Fibroblast of pulmonary artery (primary cell): ENCODE data around the gene PTPRM.

Experiments used
- DNase-seq: peaks from one replicate; pipeline ENCODE4 v3.0.0-alpha.2; 2010; ENCODE audit warnings: low read depth
- H3K4me3 ChIP-seq: replicated peaks from 2 replicates; pipeline ENCODE4 v1.5.1; 2011; ENCODE audit warnings: low read depth, mild to moderate bottlenecking, control low read depth, low read length, moderate library complexity
- TF ChIP-seq, protein P1 (sequence below): IDR thresholded peaks from 2 replicates; pipeline ENCODE4 v1.5.1; 2011; ENCODE audit warnings: mild to moderate bottlenecking, control low read depth, low read length, inconsistent platforms; ENCODE audit errors: missing control alignments

The PTPRM gene

DNA sequence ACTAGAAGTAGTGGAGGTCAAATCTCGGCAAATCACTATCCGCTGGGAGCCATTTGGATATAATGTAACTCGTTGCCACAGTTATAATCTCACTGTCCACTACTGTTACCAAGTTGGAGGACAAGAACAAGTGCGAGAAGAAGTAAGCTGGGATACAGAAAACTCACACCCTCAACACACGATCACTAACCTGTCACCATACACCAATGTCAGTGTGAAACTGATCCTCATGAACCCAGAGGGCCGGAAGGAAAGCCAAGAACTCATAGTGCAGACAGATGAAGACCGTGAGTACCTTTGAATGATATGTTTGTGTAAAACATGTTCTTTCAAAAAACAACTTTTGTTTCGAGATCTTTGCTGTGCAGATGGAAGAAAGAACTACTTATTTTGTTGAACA, 502.6 kb downstream of the PTPRM start:
- no peak overlapping the region for H3K4me3 ChIP-seq
- no peak for DNase-seq
- TF ChIP-seq, protein P1, sequence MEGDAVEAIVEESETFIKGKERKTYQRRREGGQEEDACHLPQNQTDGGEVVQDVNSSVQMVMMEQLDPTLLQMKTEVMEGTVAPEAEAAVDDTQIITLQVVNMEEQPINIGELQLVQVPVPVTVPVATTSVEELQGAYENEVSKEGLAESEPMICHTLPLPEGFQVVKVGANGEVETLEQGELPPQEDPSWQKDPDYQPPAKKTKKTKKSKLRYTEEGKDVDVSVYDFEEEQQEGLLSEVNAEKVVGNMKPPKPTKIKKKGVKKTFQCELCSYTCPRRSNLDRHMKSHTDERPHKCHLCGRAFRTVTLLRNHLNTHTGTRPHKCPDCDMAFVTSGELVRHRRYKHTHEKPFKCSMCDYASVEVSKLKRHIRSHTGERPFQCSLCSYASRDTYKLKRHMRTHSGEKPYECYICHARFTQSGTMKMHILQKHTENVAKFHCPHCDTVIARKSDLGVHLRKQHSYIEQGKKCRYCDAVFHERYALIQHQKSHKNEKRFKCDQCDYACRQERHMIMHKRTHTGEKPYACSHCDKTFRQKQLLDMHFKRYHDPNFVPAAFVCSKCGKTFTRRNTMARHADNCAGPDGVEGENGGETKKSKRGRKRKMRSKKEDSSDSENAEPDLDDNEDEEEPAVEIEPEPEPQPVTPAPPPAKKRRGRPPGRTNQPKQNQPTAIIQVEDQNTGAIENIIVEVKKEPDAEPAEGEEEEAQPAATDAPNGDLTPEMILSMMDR: no peak

DNA sequence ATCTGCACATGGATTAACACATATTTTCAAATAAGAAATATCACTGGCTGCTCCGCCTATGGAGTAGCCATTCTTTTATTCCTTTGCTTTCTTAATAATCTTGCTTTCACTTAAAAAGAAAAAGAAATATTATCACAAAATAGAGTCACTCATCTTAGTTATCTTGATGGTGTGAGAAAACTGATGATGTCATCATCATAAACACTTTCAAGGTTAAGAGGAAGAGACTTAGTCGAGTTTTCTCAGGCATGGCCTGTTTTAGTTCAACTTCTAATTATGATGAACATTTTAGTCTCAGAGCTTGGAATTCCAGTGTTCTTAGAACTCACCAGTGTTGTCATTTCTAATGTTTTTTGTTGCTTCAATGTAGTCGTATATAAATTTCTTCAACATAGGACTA, 506.1 kb downstream of the PTPRM start:
- no peak overlapping the region for H3K4me3 ChIP-seq
- DNase-seq: no peak
- TF ChIP-seq, protein P1: no peak

DNA sequence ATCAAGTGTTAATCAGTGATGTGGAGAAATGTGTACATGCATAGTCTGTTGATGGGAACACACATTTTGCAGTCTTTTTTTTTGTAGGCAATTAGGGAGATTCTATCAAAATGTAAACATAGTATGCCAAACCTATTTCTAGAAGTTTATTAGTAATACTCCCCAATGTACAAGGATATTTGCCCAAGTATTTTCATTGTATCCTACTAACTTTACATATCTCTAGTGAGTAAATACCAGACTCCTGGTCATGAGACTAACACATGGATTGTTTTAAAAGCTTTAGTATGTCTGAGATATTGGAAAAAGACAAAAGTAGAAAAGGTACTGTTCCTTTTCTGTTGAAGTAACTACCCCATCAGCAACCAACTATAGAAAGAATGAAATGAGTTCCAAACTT, 513.0 kb downstream of the PTPRM start:
- no peak for DNase-seq
- TF ChIP-seq, protein P1: no peak

GRCh38 chr18:8081267-8081666, 514.2 kb downstream of the PTPRM start:
- no peak for DNase-seq
- TF ChIP-seq, protein P1: no peak
- no peak overlapping the region for H3K4me3 ChIP-seq

More for the DNA sequence above, 513.0 kb downstream of the PTPRM start:
- no peak overlapping the region for H3K4me3 ChIP-seq

DNA sequence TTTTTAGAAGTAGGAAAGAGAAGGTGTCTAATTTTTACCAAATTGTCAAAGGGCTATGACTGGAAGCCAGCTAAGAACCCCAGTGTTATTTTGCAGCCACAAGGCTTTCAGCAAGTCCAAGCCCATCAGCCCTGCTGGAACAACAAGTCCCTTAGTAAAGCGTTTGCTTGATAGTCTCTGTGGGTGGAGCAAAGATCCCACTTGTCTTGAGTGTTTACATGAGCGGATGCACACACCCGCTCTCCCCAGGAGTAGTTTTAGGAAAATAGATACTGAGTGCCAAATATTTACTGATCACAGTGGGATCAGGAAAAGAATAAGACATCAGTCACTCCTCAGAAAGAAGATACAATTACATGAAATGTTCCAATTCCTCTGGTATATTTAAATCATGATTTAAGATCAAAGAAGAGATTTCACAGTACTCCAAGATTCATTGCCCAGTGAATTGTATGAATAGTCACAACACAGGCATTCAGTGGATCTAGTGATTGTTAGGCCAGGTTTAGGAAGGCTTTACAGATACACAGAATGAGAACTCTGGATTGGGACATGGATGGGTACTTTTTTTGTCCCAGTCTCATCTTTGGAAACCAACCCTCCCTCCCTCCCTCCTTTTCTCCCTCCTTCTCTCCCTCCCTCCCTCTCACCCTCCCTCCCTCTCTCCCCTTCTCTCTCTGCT, 514.9 kb downstream of the PTPRM start:
- no peak for DNase-seq
- TF ChIP-seq, protein P1: no peak
- H3K4me3 ChIP-seq: no peak overlapping the region

DNA sequence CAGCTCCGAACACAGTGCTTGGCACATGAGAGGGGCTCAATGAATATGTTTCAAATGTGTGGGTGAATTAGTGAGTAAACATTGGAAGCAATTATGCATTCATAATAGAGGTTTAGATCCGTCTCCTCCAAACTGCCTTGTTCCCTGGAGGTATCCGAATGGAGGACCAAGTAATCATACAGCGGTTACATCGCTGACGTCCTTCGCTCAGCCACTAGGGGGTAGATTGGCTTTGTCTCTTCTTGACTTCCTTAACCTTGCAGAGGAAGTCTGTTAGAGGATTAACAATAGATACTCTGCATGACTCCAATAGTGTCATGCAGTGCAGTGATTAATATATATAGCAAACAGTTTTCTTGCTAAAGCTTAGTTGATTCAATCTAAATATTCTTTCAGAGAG, 517.0 kb downstream of the PTPRM start:
- H3K4me3 ChIP-seq: no peak overlapping the region
- TF ChIP-seq, protein P1: peak; percentile 78
- peak; percentile 69 for DNase-seq

DNA sequence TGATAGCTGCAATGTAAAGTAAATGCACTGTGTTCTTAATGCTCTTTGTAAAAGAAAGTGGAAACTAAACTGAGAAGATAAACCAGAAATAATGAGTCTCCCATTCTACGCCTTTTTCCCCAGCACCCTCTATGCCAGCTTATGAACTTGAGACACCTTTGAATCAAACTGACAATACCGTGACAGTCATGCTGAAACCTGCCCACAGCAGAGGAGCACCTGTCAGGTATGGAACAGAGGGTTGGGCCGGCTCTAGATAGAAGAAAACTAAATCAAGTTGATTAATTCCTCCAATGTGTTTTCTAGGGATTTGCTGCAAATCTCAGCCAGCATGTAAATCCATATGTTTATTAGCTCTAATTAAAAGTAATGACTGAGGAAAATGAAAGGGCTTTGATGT, 521.5 kb downstream of the PTPRM start:
- no peak for DNase-seq
- TF ChIP-seq, protein P1: no peak

More for the DNA sequence above, 521.5 kb downstream of the PTPRM start:
- H3K4me3 ChIP-seq: no peak overlapping the region
